Adrenal gland (tissue), 5 donors: ENCODE measurements around the gene NF1.

Source experiments
- POLR2A ChIP-seq, 2 donors: fragments of 450-650 bp; IDR thresholded peaks; one replicate each; pipeline ENCODE4 v1.6.1; 2017; ENCODE audit warnings: antibody characterized with exemption in 2 of 2, mild to moderate bottlenecking in 2 of 2, moderate library complexity in 1 of 2
- TF ChIP-seq, protein P1 (sequence below), 6 experiments: fragments of 450-650 bp in 4 of 6; fragments of 200-600 bp in 2 of 6; sonication (generic) in 1 of 6; IDR thresholded peaks; 1 replicate in 5 of 6; 2 replicates in 1 of 6; pipeline versions ENCODE4 v1.5.1 to v1.8.0; 2016 to 2021; ENCODE audit warnings: antibody characterized with exemption in 6 of 6, mild to moderate bottlenecking in 2 of 6, moderate library complexity in 1 of 6
- donor health status: DM: no; HTN: no; CAD: no.

DNA sequence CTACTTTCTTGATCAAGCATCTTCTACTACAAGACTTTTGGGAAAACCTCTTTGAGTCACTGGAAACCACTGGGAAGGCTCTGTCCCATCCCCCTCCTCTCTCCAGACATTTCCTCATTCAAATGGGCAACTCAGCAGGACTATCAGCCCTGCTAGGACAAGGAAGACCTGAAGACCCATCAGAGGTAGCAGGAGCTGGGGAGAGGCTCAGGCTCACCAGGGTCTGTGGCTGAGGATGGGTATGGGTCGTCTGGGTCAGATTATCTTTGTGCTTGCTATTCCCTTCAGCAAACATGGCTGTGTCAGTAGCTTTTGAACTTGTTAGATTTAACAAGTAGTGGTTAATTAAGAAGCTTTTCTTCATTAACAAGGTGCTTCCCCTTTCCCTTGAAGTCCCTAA is 15.0 kb upstream of the NF1 start:
- TF ChIP-seq, protein P1, sequence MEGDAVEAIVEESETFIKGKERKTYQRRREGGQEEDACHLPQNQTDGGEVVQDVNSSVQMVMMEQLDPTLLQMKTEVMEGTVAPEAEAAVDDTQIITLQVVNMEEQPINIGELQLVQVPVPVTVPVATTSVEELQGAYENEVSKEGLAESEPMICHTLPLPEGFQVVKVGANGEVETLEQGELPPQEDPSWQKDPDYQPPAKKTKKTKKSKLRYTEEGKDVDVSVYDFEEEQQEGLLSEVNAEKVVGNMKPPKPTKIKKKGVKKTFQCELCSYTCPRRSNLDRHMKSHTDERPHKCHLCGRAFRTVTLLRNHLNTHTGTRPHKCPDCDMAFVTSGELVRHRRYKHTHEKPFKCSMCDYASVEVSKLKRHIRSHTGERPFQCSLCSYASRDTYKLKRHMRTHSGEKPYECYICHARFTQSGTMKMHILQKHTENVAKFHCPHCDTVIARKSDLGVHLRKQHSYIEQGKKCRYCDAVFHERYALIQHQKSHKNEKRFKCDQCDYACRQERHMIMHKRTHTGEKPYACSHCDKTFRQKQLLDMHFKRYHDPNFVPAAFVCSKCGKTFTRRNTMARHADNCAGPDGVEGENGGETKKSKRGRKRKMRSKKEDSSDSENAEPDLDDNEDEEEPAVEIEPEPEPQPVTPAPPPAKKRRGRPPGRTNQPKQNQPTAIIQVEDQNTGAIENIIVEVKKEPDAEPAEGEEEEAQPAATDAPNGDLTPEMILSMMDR (IDR thresholded peaks at IDR 0.05), result no peak
- no peak for TF ChIP-seq POLR2A (IDR thresholded peaks at IDR 0.05)
